Gastroesophageal sphincter (tissue), 4 donors: ENCODE measurements around the gene RBM19. TPM values are rescaled to one million over a fixed set of nuclear protein-coding genes. Genes with fewer than 3 reads are reported as not detected.

Experiments used
- ATAC-seq: fragments of 150-250 bp; one replicate; pipeline ENCODE4 v1.9.1; 2016; ENCODE audit warnings: mild to moderate bottlenecking, moderate library complexity
- H3K27ac ChIP-seq, 4 donors: fragments of 200-600 bp; sonication (generic) in 3 of 4; 1 replicate in 3 of 4; 2 replicates in 1 of 4; pipeline ENCODE4 v1.5.1; 2016 to 2019
- H3K27me3 ChIP-seq: fragments of 200-600 bp; sonication (generic); one replicate; pipeline ENCODE4 v1.5.1; 2019
- H3K36me3 ChIP-seq, 2 donors: fragments of 200-600 bp; sonication (generic); one replicate each; pipeline ENCODE4 v1.5.1; 2019; ENCODE audit warnings: control low read depth in 1 of 2
- H3K4me1 ChIP-seq, 3 donors: fragments of 200-600 bp; sonication (generic); 1 replicate in 2 of 3; 2 replicates in 1 of 3; pipeline ENCODE4 v1.5.1; 2016 to 2019; ENCODE audit warnings: control low read depth in 2 of 3
- H3K4me3 ChIP-seq, 2 donors: fragments of 200-600 bp; sonication (generic); one replicate each; pipeline ENCODE4 v1.5.1; 2019; ENCODE audit warnings: mild to moderate bottlenecking in 1 of 2, moderate library complexity in 1 of 2
- H3K9me3 ChIP-seq, 3 donors: fragments of 200-600 bp; sonication (generic); one replicate each; pipeline ENCODE4 v1.5.1; 2017 to 2019; ENCODE audit warnings: control low read depth in 2 of 3
- EP300 ChIP-seq: sonication (generic); formaldehyde crosslinking; IDR thresholded peaks from one replicate; pipeline ENCODE4 v1.6.1; 2017; ENCODE audit warnings: antibody characterized with exemption, mild to moderate bottlenecking
- POLR2A ChIP-seq, 2 donors: fragments of 450-650 bp; IDR thresholded peaks; one replicate each; pipeline ENCODE4 v1.6.1; 2017; ENCODE audit warnings: antibody characterized with exemption in 2 of 2, mild to moderate bottlenecking in 2 of 2, moderate library complexity in 1 of 2
- POLR2AphosphoS5 ChIP-seq: sonication (generic); formaldehyde crosslinking; IDR thresholded peaks from one replicate; pipeline ENCODE4 v1.6.1; 2017; ENCODE audit warnings: antibody characterized with exemption
- WGBS, 2 donors: methylation state at CpG; one replicate each; pipeline ENCODE4 v1.1.5; 2018; ENCODE audit warnings: low coverage in 1 of 2; 5-methylcytosine and 5-hydroxymethylcytosine counted together
- total RNA-seq, 4 donors: library from RNA; depleted of rRNA; stranded (reverse); fragments of >200 nt; gene quantifications; one replicate each; pipeline ENCODE4 v1.1.0, GENCODE V29; 2016
- TF ChIP-seq, protein P1 (sequence below), 4 experiments: fragments of 200-600 bp in 2 of 4; fragments of 450-650 bp in 2 of 4; sonication (generic) in 1 of 4; IDR thresholded peaks; one replicate each; pipeline ENCODE4 v1.5.1; 2017 to 2019; ENCODE audit warnings: antibody characterized with exemption in 4 of 4, mild to moderate bottlenecking in 2 of 4, moderate library complexity in 2 of 4

The RBM19 gene
- total RNA-seq, 4 donors from 2014 or later: 24.5 to 45.3 (median 33.9) TPM

- Histone ChIP-seq H3K9me3 (no peaks in the 10 kb centered on the region), H3K36me3 (peaks cover 0 to 69% of the 10 kb centered on the region in 2 donors), H3K27me3 (no peaks in the 10 kb centered on the region), H3K27ac (no peak overlapping the region), H3K4me3 (no peak overlapping the region), H3K4me1 (peaks cover 0 to 23% (median 4%) of the 10 kb centered on the region in 3 donors)
- WGBS, 2 donors: 76 to 87% methylated on average over 5 to 14 of the region's 16 CpGs
- no peak for ATAC-seq
- TF ChIP-seq POLR2A (IDR thresholded peaks at IDR 0.05) (no peak), POLR2AphosphoS5 (no peak), EP300 (no peak)
- TF ChIP-seq, protein P1, sequence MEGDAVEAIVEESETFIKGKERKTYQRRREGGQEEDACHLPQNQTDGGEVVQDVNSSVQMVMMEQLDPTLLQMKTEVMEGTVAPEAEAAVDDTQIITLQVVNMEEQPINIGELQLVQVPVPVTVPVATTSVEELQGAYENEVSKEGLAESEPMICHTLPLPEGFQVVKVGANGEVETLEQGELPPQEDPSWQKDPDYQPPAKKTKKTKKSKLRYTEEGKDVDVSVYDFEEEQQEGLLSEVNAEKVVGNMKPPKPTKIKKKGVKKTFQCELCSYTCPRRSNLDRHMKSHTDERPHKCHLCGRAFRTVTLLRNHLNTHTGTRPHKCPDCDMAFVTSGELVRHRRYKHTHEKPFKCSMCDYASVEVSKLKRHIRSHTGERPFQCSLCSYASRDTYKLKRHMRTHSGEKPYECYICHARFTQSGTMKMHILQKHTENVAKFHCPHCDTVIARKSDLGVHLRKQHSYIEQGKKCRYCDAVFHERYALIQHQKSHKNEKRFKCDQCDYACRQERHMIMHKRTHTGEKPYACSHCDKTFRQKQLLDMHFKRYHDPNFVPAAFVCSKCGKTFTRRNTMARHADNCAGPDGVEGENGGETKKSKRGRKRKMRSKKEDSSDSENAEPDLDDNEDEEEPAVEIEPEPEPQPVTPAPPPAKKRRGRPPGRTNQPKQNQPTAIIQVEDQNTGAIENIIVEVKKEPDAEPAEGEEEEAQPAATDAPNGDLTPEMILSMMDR (IDR thresholded peaks at IDR 0.05): no peak
Measured at GRCh38 chr12:113961921-113962710, 4.0 kb downstream of the RBM19 start.

GRCh38 chr12:113960030-113960429 lies 6.1 kb downstream of the RBM19 start:
- TF ChIP-seq, protein P1 (IDR thresholded peaks at IDR 0.05): no peak
- no peak for TF ChIP-seq POLR2A (IDR thresholded peaks at IDR 0.05)
- no peak for TF ChIP-seq EP300
- TF ChIP-seq POLR2AphosphoS5: no peak
- Histone ChIP-seq H3K9me3 (no peaks in the 10 kb centered on the region), H3K27ac (no peak overlapping the region), H3K27me3 (no peaks in the 10 kb centered on the region), H3K36me3 (peaks cover 0 to 90% of the 10 kb centered on the region in 2 donors), H3K4me1 (peaks cover 0 to 8% (median 0%) of the 10 kb centered on the region in 3 donors), H3K4me3 (no peak overlapping the region)
- ATAC-seq: no peak
- WGBS, 2 donors: 96 to 98% methylated on average over 6 of the region's 6 CpGs

GRCh38 chr12:113959096-113959495 lies 7.0 kb downstream of the RBM19 start:
- Histone ChIP-seq H3K27ac (no peak overlapping the region), H3K9me3 (no peaks in the 10 kb centered on the region), H3K4me1 (no peaks in the 10 kb centered on the region), H3K36me3 (peaks cover 0 to 99% of the 10 kb centered on the region in 2 donors), H3K27me3 (no peaks in the 10 kb centered on the region), H3K4me3 (no peak overlapping the region)
- WGBS, 2 donors: 97% methylated on average over 6 of the region's 14 CpGs; no CpG with 5 or more reads in 1 of the 2 donors
- ATAC-seq: no peak
- TF ChIP-seq POLR2AphosphoS5 (no peak), EP300 (no peak), POLR2A (IDR thresholded peaks at IDR 0.05) (no peak)
- TF ChIP-seq, protein P1 (IDR thresholded peaks at IDR 0.05): no peak

- 93% methylated on average over 3 of the region's 5 CpGs; no CpG with 5 or more reads in 1 of the 2 donors for whole genome bisulfite sequencing, 2 donors
- H3K27me3 ChIP-seq: no peaks in the 10 kb centered on the region
- no peak for ATAC-seq
- peaks cover 0 to 100% of the 10 kb centered on the region in 2 donors for H3K36me3 ChIP-seq
- no peaks in the 10 kb centered on the region for H3K9me3 ChIP-seq
- no peak overlapping the region for H3K4me3 ChIP-seq
- no peak overlapping the region for H3K27ac ChIP-seq
- no peaks in the 10 kb centered on the region for H3K4me1 ChIP-seq
- TF ChIP-seq POLR2A (IDR thresholded peaks at IDR 0.05) (no peak), POLR2AphosphoS5 (no peak), EP300 (no peak)
- TF ChIP-seq, protein P1 (IDR thresholded peaks at IDR 0.05): no peak
Measured at GRCh38 chr12:113958108-113958507, 8.0 kb downstream of the RBM19 start.

DNA sequence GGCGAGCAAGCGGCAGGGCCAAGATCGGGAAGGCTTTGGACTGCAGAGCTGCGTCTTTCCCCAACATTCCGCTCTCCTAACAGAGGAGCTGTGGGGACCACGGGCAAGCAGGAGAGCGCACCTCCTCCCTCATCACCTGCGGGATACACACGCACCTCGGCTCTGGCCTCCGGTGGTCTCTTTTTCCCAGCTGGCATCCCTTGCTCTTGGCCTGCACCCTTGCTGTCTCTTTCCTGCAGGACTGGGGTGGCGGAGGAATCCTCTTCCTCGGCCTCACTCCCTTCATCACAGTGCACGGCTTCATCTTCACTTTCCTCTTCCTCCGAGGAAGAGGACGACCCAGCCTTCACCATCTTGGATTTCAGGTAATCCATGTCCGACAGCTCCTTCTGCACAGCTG lies 8.5 kb downstream of the RBM19 start:
- no peak for ATAC-seq
- H3K27me3 ChIP-seq: no peaks in the 10 kb centered on the region
- TF ChIP-seq POLR2A (IDR thresholded peaks at IDR 0.05): no peak
- TF ChIP-seq POLR2AphosphoS5: no peak
- TF ChIP-seq EP300: no peak
- TF ChIP-seq, protein P1 (IDR thresholded peaks at IDR 0.05): no peak
- H3K4me1 ChIP-seq: no peaks in the 10 kb centered on the region
- 87% methylated on average over 11 to 16 of the region's 17 CpGs for WGBS, 2 donors
- no peaks in the 10 kb centered on the region for H3K9me3 ChIP-seq
- H3K4me3 ChIP-seq: no peak overlapping the region
- H3K27ac ChIP-seq: no peak overlapping the region
- peaks cover 0 to 100% of the 10 kb centered on the region in 2 donors for H3K36me3 ChIP-seq
